Measurements from ENCODE around the gene SUSD4. TPM values are rescaled to one million over a fixed set of nuclear protein-coding genes. Genes with fewer than 3 reads are reported as not detected.
"Not testable (repeated sequence)": the region's sequence is repeated elsewhere in the genome, so short reads cannot be mapped to it uniquely, and the experiment has no call there.

The SUSD4 gene
- total RNA-seq, 1 experiment from 2014 or later = 2.3 TPM

- POLR2A ChIA-PET = interaction anchor here (0.9 to 1.0 kb wide), 2 partner anchors 26 to 38 kb away, joined by 3 read pairs; no protein-coding TSS in a partner anchor
- H3K36me3 Mint-ChIP-seq (ENCODE audit: insufficient read depth, unreplicated experiment) = no peaks in the 10 kb centered on the region
- DNase-seq (ENCODE audit: unreplicated experiment) = peak; percentile 53
- H3K4me3 Mint-ChIP-seq (ENCODE audit: unreplicated experiment) = no peak overlapping the region
- no peaks in the 10 kb centered on the region for H3K27me3 Mint-ChIP-seq (ENCODE audit: insufficient read depth, unreplicated experiment)
- intact Hi-C loops (cut with micrococcal nuclease) = no loop called here
- peaks cover 7% of the 10 kb centered on the region for H3K9me3 Mint-ChIP-seq (ENCODE audit: unreplicated experiment)
- CTCF ChIA-PET = interaction anchor here (1.4 kb wide), 1 partner anchor 155 kb away, joined by 5 read pairs; no protein-coding TSS in a partner anchor
- BruUV-seq (replicated peaks) = no TSS peak
- no peak for TF ChIP-seq CTCF (IDR thresholded peaks at IDR 0.05; ENCODE audit: unreplicated experiment)
- H3K4me1 Mint-ChIP-seq (ENCODE audit: insufficient read depth, unreplicated experiment) = no peaks in the 10 kb centered on the region
- H3K27ac Mint-ChIP-seq (ENCODE audit: low read depth, unreplicated experiment) = no peak overlapping the region
Measured at GRCh38 chr1:223288826-223289225, 75.2 kb downstream of the SUSD4 start.

GRCh38 chr1:223285452-223285851 lies 78.5 kb downstream of the SUSD4 start:
- H3K4me3 Mint-ChIP-seq (ENCODE audit: unreplicated experiment) = no peak overlapping the region
- POLR2A ChIA-PET = interaction anchor here (0.7 kb wide), 1 partner anchor 11 kb away, joined by 3 read pairs; no protein-coding TSS in a partner anchor
- intact Hi-C loops (cut with micrococcal nuclease) = no loop called here
- no peak for TF ChIP-seq CTCF (IDR thresholded peaks at IDR 0.05; ENCODE audit: unreplicated experiment)
- BruUV-seq (replicated peaks) = no TSS peak
- peaks cover 11% of the 10 kb centered on the region for H3K27me3 Mint-ChIP-seq (ENCODE audit: insufficient read depth, unreplicated experiment)
- CTCF ChIA-PET = interaction anchor here (1.5 kb wide), 1 partner anchor 152 kb away, joined by 5 read pairs; no protein-coding TSS in a partner anchor
- H3K4me1 Mint-ChIP-seq (ENCODE audit: insufficient read depth, unreplicated experiment) = no peaks in the 10 kb centered on the region
- H3K27ac Mint-ChIP-seq (ENCODE audit: low read depth, unreplicated experiment) = no peak overlapping the region
- H3K36me3 Mint-ChIP-seq (ENCODE audit: insufficient read depth, unreplicated experiment) = no peaks in the 10 kb centered on the region
- peaks cover 7% of the 10 kb centered on the region for H3K9me3 Mint-ChIP-seq (ENCODE audit: unreplicated experiment)
- no peak for DNase-seq (ENCODE audit: unreplicated experiment)

- DNase-seq (ENCODE audit: unreplicated experiment); H3K4me1 Mint-ChIP-seq (ENCODE audit: insufficient read depth, unreplicated experiment); CTCF ChIA-PET; POLR2A ChIA-PET; intact Hi-C loops (cut with micrococcal nuclease); H3K36me3 Mint-ChIP-seq (ENCODE audit: insufficient read depth, unreplicated experiment); BruUV-seq (replicated peaks); H3K4me3 Mint-ChIP-seq (ENCODE audit: unreplicated experiment); H3K9me3 Mint-ChIP-seq (ENCODE audit: unreplicated experiment); H3K27ac Mint-ChIP-seq (ENCODE audit: low read depth, unreplicated experiment): not testable (repeated sequence)
- peaks cover 20% of the 10 kb centered on the region for H3K27me3 Mint-ChIP-seq (ENCODE audit: insufficient read depth, unreplicated experiment)
Measured at GRCh38 chr1:223283697-223284096, 80.3 kb downstream of the SUSD4 start.

GRCh38 chr1:223278311-223278710 lies 85.7 kb downstream of the SUSD4 start:
- H3K4me1 Mint-ChIP-seq (ENCODE audit: insufficient read depth, unreplicated experiment); H3K27ac Mint-ChIP-seq (ENCODE audit: low read depth, unreplicated experiment); H3K36me3 Mint-ChIP-seq (ENCODE audit: insufficient read depth, unreplicated experiment); intact Hi-C loops (cut with micrococcal nuclease); DNase-seq (ENCODE audit: unreplicated experiment); H3K4me3 Mint-ChIP-seq (ENCODE audit: unreplicated experiment); H3K9me3 Mint-ChIP-seq (ENCODE audit: unreplicated experiment); BruUV-seq (replicated peaks): not testable (repeated sequence)
- ChIA-PET CTCF (interaction anchor here (0.5 kb wide), 1 partner anchor 148 kb away, joined by 3 read pairs; no protein-coding TSS in a partner anchor), POLR2A (interaction anchor here (1.5 kb wide), 1 partner anchor 9 kb away, joined by 3 read pairs; no protein-coding TSS in a partner anchor)
- peaks cover 20% of the 10 kb centered on the region for H3K27me3 Mint-ChIP-seq (ENCODE audit: insufficient read depth, unreplicated experiment)

- no peak for TF ChIP-seq CTCF (IDR thresholded peaks at IDR 0.05; ENCODE audit: unreplicated experiment)
- H3K27me3 Mint-ChIP-seq (ENCODE audit: insufficient read depth, unreplicated experiment) = peaks cover 15% of the 10 kb centered on the region
- no TSS peak for BruUV-seq (replicated peaks)
- no peaks in the 10 kb centered on the region for H3K4me1 Mint-ChIP-seq (ENCODE audit: insufficient read depth, unreplicated experiment)
- no peaks in the 10 kb centered on the region for H3K9me3 Mint-ChIP-seq (ENCODE audit: unreplicated experiment)
- no peak for DNase-seq (ENCODE audit: unreplicated experiment)
- ChIA-PET CTCF (no interaction called here), POLR2A (interaction anchor here (0.7 to 0.9 kb wide), 2 partner anchors 16 to 49 kb away, joined by 3 to 4 read pairs; no protein-coding TSS in a partner anchor)
- H3K27ac Mint-ChIP-seq (ENCODE audit: low read depth, unreplicated experiment) = no peak overlapping the region
- no peak overlapping the region for H3K4me3 Mint-ChIP-seq (ENCODE audit: unreplicated experiment)
- intact Hi-C loops (cut with micrococcal nuclease) = no loop called here
- H3K36me3 Mint-ChIP-seq (ENCODE audit: insufficient read depth, unreplicated experiment) = no peaks in the 10 kb centered on the region
Measured at GRCh38 chr1:223276029-223276428, 87.9 kb downstream of the SUSD4 start.
